Osteoblast (primary cell): ENCODE results near the gene AVPR1B. TPM values are rescaled to one million over a fixed set of nuclear protein-coding genes. Genes with fewer than 3 reads are reported as not detected.

Experiments
- DNase-seq: peaks from one replicate; pipeline ENCODE4 v3.0.0; 2011; ENCODE audit warnings: low spot score, mixed read lengths; ENCODE audit not compliant: insufficient read length; ENCODE audit errors: missing footprints
- H2AFZ ChIP-seq: 2 replicates; pipeline ENCODE4 v1.6.0; 2011; ENCODE audit warnings: mild to moderate bottlenecking, low read length
- H3K27ac ChIP-seq: 2 replicates; pipeline ENCODE4 v1.5.1; 2011; ENCODE audit warnings: mild to moderate bottlenecking, low read depth, low read length, moderate library complexity
- H3K27me3 ChIP-seq: 2 replicates; pipeline ENCODE4 v1.6.0; 2012; ENCODE audit warnings: mild to moderate bottlenecking, control low read depth, inconsistent platforms, low read length, moderate library complexity; ENCODE audit not compliant: insufficient read depth
- H3K36me3 ChIP-seq: 2 replicates; pipeline ENCODE4 v1.5.1; 2011; ENCODE audit warnings: mild to moderate bottlenecking, low read length, control low read depth, moderate library complexity; ENCODE audit not compliant: insufficient read depth
- H3K4me1 ChIP-seq: 2 replicates; pipeline ENCODE4 v1.5.1; 2011; ENCODE audit warnings: mild to moderate bottlenecking, low read length, control low read depth, moderate library complexity; ENCODE audit not compliant: insufficient read depth
- H3K4me2 ChIP-seq: 2 replicates; pipeline ENCODE4 v1.6.0; 2011; ENCODE audit warnings: mild to moderate bottlenecking, low read length; ENCODE audit not compliant: insufficient read depth
- H3K4me3 ChIP-seq: fragments of 200-600 bp; sonication (generic); 3 replicates; pipeline ENCODE4 v1.5.1; 2012; ENCODE audit warnings: mild to moderate bottlenecking, low read length, inconsistent platforms; ENCODE audit not compliant: insufficient read depth
- H3K79me2 ChIP-seq: 2 replicates; pipeline ENCODE4 v1.6.0; 2012; ENCODE audit warnings: mild to moderate bottlenecking, low read length, control low read depth, inconsistent platforms; ENCODE audit not compliant: insufficient read depth
- H3K9me3 ChIP-seq: 2 replicates; pipeline ENCODE4 v1.5.1; 2011; ENCODE audit warnings: low read depth, low read length, control low read depth
- H4K20me1 ChIP-seq: 2 replicates; pipeline ENCODE4 v1.6.0; 2012; ENCODE audit warnings: mild to moderate bottlenecking, low read length, control low read depth; ENCODE audit not compliant: insufficient read depth
- CTCF ChIP-seq: IDR thresholded peaks from 2 replicates; pipeline ENCODE4 v1.5.1; 2011; ENCODE audit warnings: mild to moderate bottlenecking, low read depth, low read length, moderate library complexity; ENCODE audit errors: extremely low read depth
- total RNA-seq: library from RNA; depleted of rRNA; stranded (reverse); fragments of >200 nt; gene quantifications from 2 replicates; pipeline ENCODE4 v1.2.3, GENCODE V29; 2012

AVPR1B gene
- total RNA-seq, 1 donor: not detected

- no peak overlapping the region for H2AFZ ChIP-seq
- no peak overlapping the region for H3K4me2 ChIP-seq
- no peak for DNase-seq
- no peak for TF ChIP-seq CTCF
- no peaks in the 10 kb centered on the region for H3K79me2 ChIP-seq
- no peaks in the 10 kb centered on the region for H3K4me1 ChIP-seq
- no peaks in the 10 kb centered on the region for H3K36me3 ChIP-seq
- H3K27me3 ChIP-seq: peaks cover 30% of the 10 kb centered on the region
- H3K9me3 ChIP-seq: no peaks in the 10 kb centered on the region
- H3K4me3 ChIP-seq: no peak overlapping the region
- H3K27ac ChIP-seq: no peak overlapping the region
- H4K20me1 ChIP-seq: no peaks in the 10 kb centered on the region
Observed at GRCh38 chr1:206133751-206134415, 16.7 kb upstream of the AVPR1B start.

DNA sequence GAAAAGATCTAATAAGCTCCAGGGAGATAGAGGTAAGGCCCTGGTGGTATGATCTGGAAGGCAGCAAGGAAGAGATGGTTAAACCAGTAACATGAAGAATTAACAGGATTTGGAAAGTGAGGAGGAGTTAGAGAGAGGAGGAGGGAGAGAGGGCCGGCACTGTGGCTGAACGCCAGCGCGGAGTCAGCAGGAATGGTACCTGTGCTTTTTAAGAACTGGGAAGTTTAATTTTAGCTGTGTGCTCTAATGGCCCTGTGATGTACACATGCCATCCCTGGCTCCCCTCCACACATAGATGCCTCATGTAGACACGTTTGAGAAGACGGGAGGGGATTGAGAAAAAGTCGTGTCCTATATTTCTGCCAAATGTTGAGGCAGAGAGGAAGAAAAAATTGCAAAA, 13.8 kb upstream of the AVPR1B start:
- H3K36me3 ChIP-seq: no peaks in the 10 kb centered on the region
- no peaks in the 10 kb centered on the region for H4K20me1 ChIP-seq
- H3K27ac ChIP-seq: no peak overlapping the region
- TF ChIP-seq CTCF: no peak
- H3K9me3 ChIP-seq: no peaks in the 10 kb centered on the region
- no peak overlapping the region for H3K4me2 ChIP-seq
- no peaks in the 10 kb centered on the region for H3K79me2 ChIP-seq
- no peak overlapping the region for H3K4me3 ChIP-seq
- H2AFZ ChIP-seq: no peak overlapping the region
- peaks cover 36% of the 10 kb centered on the region for H3K27me3 ChIP-seq
- H3K4me1 ChIP-seq: no peaks in the 10 kb centered on the region
- no peak for DNase-seq

- no peaks in the 10 kb centered on the region for H3K4me1 ChIP-seq
- no peak overlapping the region for H3K4me3 ChIP-seq
- H4K20me1 ChIP-seq: no peaks in the 10 kb centered on the region
- no peak overlapping the region for H2AFZ ChIP-seq
- no peak for DNase-seq
- no peaks in the 10 kb centered on the region for H3K9me3 ChIP-seq
- no peaks in the 10 kb centered on the region for H3K79me2 ChIP-seq
- H3K4me2 ChIP-seq: no peak overlapping the region
- no peak overlapping the region for H3K27ac ChIP-seq
- no peaks in the 10 kb centered on the region for H3K36me3 ChIP-seq
- no peak for TF ChIP-seq CTCF
- peaks cover 32% of the 10 kb centered on the region for H3K27me3 ChIP-seq
Observed at GRCh38 chr1:206128196-206128595, 11.0 kb upstream of the AVPR1B start.

- no peak for TF ChIP-seq CTCF
- no peak overlapping the region for H3K4me2 ChIP-seq
- no peaks in the 10 kb centered on the region for H3K79me2 ChIP-seq
- H3K4me1 ChIP-seq: no peaks in the 10 kb centered on the region
- no peak overlapping the region for H3K4me3 ChIP-seq
- H3K9me3 ChIP-seq: no peaks in the 10 kb centered on the region
- DNase-seq: no peak
- no peaks in the 10 kb centered on the region for H3K36me3 ChIP-seq
- peaks cover 32% of the 10 kb centered on the region for H3K27me3 ChIP-seq
- H3K27ac ChIP-seq: no peak overlapping the region
- no peak overlapping the region for H2AFZ ChIP-seq
- H4K20me1 ChIP-seq: no peaks in the 10 kb centered on the region
Observed at GRCh38 chr1:206127336-206127735, 10.1 kb upstream of the AVPR1B start.
